ENCODE measurements around the gene PFDN1.

PFDN1 gene

GRCh38 chr5:140239461-140239860 is 63.4 kb downstream of the PFDN1 start:
- no peak for DNase-seq (ENCODE audit: low read depth, low spot score)

- no peak for DNase-seq (ENCODE audit: low read depth, low spot score)
Measured at GRCh38 chr5:140238756-140239155, 64.1 kb downstream of the PFDN1 start.

GRCh38 chr5:140236891-140237598 is 65.9 kb downstream of the PFDN1 start:
- DNase-seq (ENCODE audit: low read depth, low spot score): no peak

- DNase-seq (ENCODE audit: low read depth, low spot score): no peak
Measured at GRCh38 chr5:140235791-140236551, 66.9 kb downstream of the PFDN1 start.

- DNase-seq (ENCODE audit: low read depth, low spot score): no peak
Measured at GRCh38 chr5:140234377-140234989, 68.4 kb downstream of the PFDN1 start.

GRCh38 chr5:140232731-140233130 is 70.2 kb downstream of the PFDN1 start:
- no peak for DNase-seq (ENCODE audit: low read depth, low spot score)

- no peak for DNase-seq (ENCODE audit: low read depth, low spot score)
Measured at GRCh38 chr5:140230373-140230772, 72.5 kb downstream of the PFDN1 start.

- DNase-seq (ENCODE audit: low read depth, low spot score): no peak
Measured at GRCh38 chr5:140228364-140228837, 74.5 kb downstream of the PFDN1 start.

- DNase-seq (ENCODE audit: low read depth, low spot score): no peak
Measured at GRCh38 chr5:140227046-140227445, 75.9 kb downstream of the PFDN1 start.

GRCh38 chr5:140225396-140225795 is 77.5 kb downstream of the PFDN1 start:
- no peak for DNase-seq (ENCODE audit: low read depth, low spot score)

GRCh38 chr5:140224658-140225057 is 78.2 kb downstream of the PFDN1 start:
- no peak for DNase-seq (ENCODE audit: low read depth, low spot score)

- no peak for DNase-seq (ENCODE audit: low read depth, low spot score)
Measured at GRCh38 chr5:140223567-140223966, 79.3 kb downstream of the PFDN1 start.

GRCh38 chr5:140222416-140222815 is 80.5 kb downstream of the PFDN1 start:
- no peak for DNase-seq (ENCODE audit: low read depth, low spot score)

GRCh38 chr5:140221697-140222223 is 81.1 kb downstream of the PFDN1 start:
- DNase-seq (ENCODE audit: low read depth, low spot score): no peak

- no peak for DNase-seq (ENCODE audit: low read depth, low spot score)
Measured at GRCh38 chr5:140220698-140221064, 82.2 kb downstream of the PFDN1 start.

GRCh38 chr5:140220032-140220697 is 82.7 kb downstream of the PFDN1 start:
- no peak for DNase-seq (ENCODE audit: low read depth, low spot score)

- DNase-seq (ENCODE audit: low read depth, low spot score): no peak
Measured at GRCh38 chr5:140219068-140219991, 83.6 kb downstream of the PFDN1 start.

- no peak for DNase-seq (ENCODE audit: low read depth, low spot score)
Measured at GRCh38 chr5:140217299-140218026, 85.4 kb downstream of the PFDN1 start.

- DNase-seq (ENCODE audit: low read depth, low spot score): no peak
Measured at GRCh38 chr5:140216478-140217074, 86.3 kb downstream of the PFDN1 start.

GRCh38 chr5:140215276-140215675 is 87.6 kb downstream of the PFDN1 start:
- DNase-seq (ENCODE audit: low read depth, low spot score): no peak
